Left colon (tissue), 2 donors: ENCODE results near the gene CKMT2. TPM values are rescaled to one million over a fixed set of nuclear protein-coding genes. Genes with fewer than 3 reads are reported as not detected.
"Not testable (repeated sequence)": the region's sequence is repeated elsewhere in the genome, so short reads cannot be mapped to it uniquely, and the experiment has no call there.

Source experiments
- ATAC-seq: fragments of 200-7000 bp; cut with Tn5 transposase; one replicate; pipeline ENCODE4 v1.9.1; 2020; ENCODE audit warnings: mild to moderate bottlenecking, moderate library complexity
- DNase-seq, 2 donors: peaks; one replicate each; pipeline ENCODE4 v3.0.0-alpha.2; 2020
- intact Hi-C, 2 donors: fragments of 100-400 bp; cut with DNase I in 1 of 2; cut with micrococcal nuclease in 1 of 2; formaldehyde crosslinking; loops; one replicate each; pipeline versions ENCODE4 v1.11.2 to v1.14.0; 2022; cut with DNase I, micrococcal nuclease
- total RNA-seq, 2 donors: library from RNA; stranded (reverse); fragmentation: NEBNext Ultra II Directional; extraction: Animal tissue kit (Norgen Biotek cat#: 25700); gene quantifications; one replicate each; pipeline ENCODE4 v1.2.1, GENCODE V29; 2021
- donor health status: DM: no; HTN: no; CAD: no.
- donor health status: DM: yes; HTN: yes; CAD: no.

CKMT2 gene
- total RNA-seq, 2 donors from 2014 or later: 0.64 to 2.0 TPM

- DNase-seq (no peak), ATAC-seq (no peak)
- intact Hi-C loops: no loop called here
Observed at GRCh38 chr5:81244451-81244850, 11.3 kb downstream of the CKMT2 start.

- intact Hi-C loops: no loop called here
- DNase-seq (no peak), ATAC-seq (no peak)
Observed at GRCh38 chr5:81245871-81246235, 12.7 kb downstream of the CKMT2 start.

- no peak for DNase-seq
- no peak for ATAC-seq
- intact Hi-C loops: no loop called here
Observed at GRCh38 chr5:81246697-81247096, 13.6 kb downstream of the CKMT2 start.

- no peak for DNase-seq
- intact Hi-C loops: no loop called here
- ATAC-seq: no peak
Observed at GRCh38 chr5:81247441-81247972, 14.4 kb downstream of the CKMT2 start.

GRCh38 chr5:81249240-81249639, 16.1 kb downstream of the CKMT2 start:
- ATAC-seq (no peak), DNase-seq (no peak)
- intact Hi-C loops: no loop called here

- DNase-seq: no peak
- no peak for ATAC-seq
- intact Hi-C loops: no loop called here
Observed at GRCh38 chr5:81250004-81250403, 16.9 kb downstream of the CKMT2 start.

GRCh38 chr5:81251922-81252321, 18.8 kb downstream of the CKMT2 start:
- intact Hi-C loops: no loop called here
- DNase-seq (no peak), ATAC-seq (no peak)

- intact Hi-C loops: no loop called here
- no peak for ATAC-seq
- no peak for DNase-seq
Observed at GRCh38 chr5:81252904-81253303, 19.8 kb downstream of the CKMT2 start.

- intact Hi-C loops: no loop called here
- DNase-seq (no peak), ATAC-seq (no peak)
Observed at GRCh38 chr5:81253875-81254274, 20.8 kb downstream of the CKMT2 start.

- intact Hi-C loops: no loop called here
- no peak for DNase-seq
- no peak for ATAC-seq
Observed at GRCh38 chr5:81254886-81255559, 21.9 kb downstream of the CKMT2 start.

GRCh38 chr5:81256766-81257165, 23.6 kb downstream of the CKMT2 start:
- DNase-seq (no peak), ATAC-seq (no peak)
- intact Hi-C loops: no loop called here

GRCh38 chr5:81262796-81263195, 29.7 kb downstream of the CKMT2 start:
- ATAC-seq, intact Hi-C loops, DNase-seq: not testable (repeated sequence)

- intact Hi-C loops: no loop called here
- DNase-seq (no peak), ATAC-seq (no peak)
Observed at GRCh38 chr5:81265101-81265500, 32.0 kb downstream of the CKMT2 start.

- DNase-seq (no peak), ATAC-seq (no peak)
- intact Hi-C loops: no loop called here
Observed at GRCh38 chr5:81268521-81269196, 35.5 kb downstream of the CKMT2 start.

- ATAC-seq (no peak), DNase-seq (no peak)
- intact Hi-C loops: no loop called here
Observed at GRCh38 chr5:81269751-81270393, 36.8 kb downstream of the CKMT2 start.

GRCh38 chr5:81270394-81271027, 37.4 kb downstream of the CKMT2 start:
- ATAC-seq, DNase-seq, intact Hi-C loops: not testable (repeated sequence)

- ATAC-seq: no peak
- intact Hi-C loops: no loop called here
- no peak for DNase-seq
Observed at GRCh38 chr5:81283976-81284375, 50.9 kb downstream of the CKMT2 start.

GRCh38 chr5:81286059-81286617, 53.0 kb downstream of the CKMT2 start:
- ATAC-seq (no peak), DNase-seq (no peak)
- intact Hi-C loops: no loop called here

- intact Hi-C loops: no loop called here
- no peak for ATAC-seq
- DNase-seq: no peak
Observed at GRCh38 chr5:81288021-81288433, 54.9 kb downstream of the CKMT2 start.
